IMR-90 (cell line): ENCODE results near the gene GGT5.

ENCODE experiments used
- CEBPB ChIP-seq: IDR thresholded peaks from 2 replicates; pipeline ENCODE4 v1.6.1; 2012; ENCODE audit warnings: low read depth, low read length, improper control_type of control experiment
- POLR2A ChIP-seq: IDR thresholded peaks from 2 replicates; pipeline ENCODE4 v1.6.1; 2012; ENCODE audit warnings: mild to moderate bottlenecking, low read depth, low read length
- SMC3 ChIP-seq: fragments of 150-350 bp; IDR thresholded peaks from 2 replicates; pipeline ENCODE4 v1.6.1; 2016; ENCODE audit warnings: low read depth, mild to moderate bottlenecking, antibody characterized with exemption, low read length, moderate library complexity
- TF ChIP-seq, protein P1 (sequence below): conservative IDR thresholded peaks from 2 replicates; pipeline ENCODE4 v1.5.1; 2012; ENCODE audit warnings: mild to moderate bottlenecking, low read depth, low read length, improper control_type of control experiment

GRCh38 chr22:24184057-24184798 is 60.7 kb downstream of the GGT5 start:
- TF ChIP-seq, protein P1, sequence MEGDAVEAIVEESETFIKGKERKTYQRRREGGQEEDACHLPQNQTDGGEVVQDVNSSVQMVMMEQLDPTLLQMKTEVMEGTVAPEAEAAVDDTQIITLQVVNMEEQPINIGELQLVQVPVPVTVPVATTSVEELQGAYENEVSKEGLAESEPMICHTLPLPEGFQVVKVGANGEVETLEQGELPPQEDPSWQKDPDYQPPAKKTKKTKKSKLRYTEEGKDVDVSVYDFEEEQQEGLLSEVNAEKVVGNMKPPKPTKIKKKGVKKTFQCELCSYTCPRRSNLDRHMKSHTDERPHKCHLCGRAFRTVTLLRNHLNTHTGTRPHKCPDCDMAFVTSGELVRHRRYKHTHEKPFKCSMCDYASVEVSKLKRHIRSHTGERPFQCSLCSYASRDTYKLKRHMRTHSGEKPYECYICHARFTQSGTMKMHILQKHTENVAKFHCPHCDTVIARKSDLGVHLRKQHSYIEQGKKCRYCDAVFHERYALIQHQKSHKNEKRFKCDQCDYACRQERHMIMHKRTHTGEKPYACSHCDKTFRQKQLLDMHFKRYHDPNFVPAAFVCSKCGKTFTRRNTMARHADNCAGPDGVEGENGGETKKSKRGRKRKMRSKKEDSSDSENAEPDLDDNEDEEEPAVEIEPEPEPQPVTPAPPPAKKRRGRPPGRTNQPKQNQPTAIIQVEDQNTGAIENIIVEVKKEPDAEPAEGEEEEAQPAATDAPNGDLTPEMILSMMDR: no peak
- TF ChIP-seq POLR2A (no peak), CEBPB (no peak), SMC3 (no peak)
